GM12891 (cell line): ENCODE data around the gene L3MBTL3.

Experiments
- POLR2A ChIP-seq: IDR thresholded peaks from 2 replicates; pipeline ENCODE4 v1.6.1; 2011; ENCODE audit warnings: low read depth, low read length, control low read depth
- POLR2AphosphoS5 ChIP-seq: IDR thresholded peaks from 2 replicates; pipeline ENCODE4 v1.6.1; 2011; ENCODE audit warnings: low read depth, low read length, control low read depth
- TAF1 ChIP-seq: IDR thresholded peaks from 2 replicates; pipeline ENCODE4 v1.6.1; 2011; ENCODE audit warnings: low read depth, low read length, control low read depth

GRCh38 chr6:130045622-130046021, 27.2 kb downstream of the L3MBTL3 start:
- TF ChIP-seq POLR2AphosphoS5 (no peak), POLR2A (no peak), TAF1 (no peak)
